Chondrocyte (in vitro differentiated cells): ENCODE data around the gene HLA-G. TPM values are rescaled to one million over a fixed set of nuclear protein-coding genes. Genes with fewer than 3 reads are reported as not detected.
"Not testable (repeated sequence)": the region's sequence is repeated elsewhere in the genome, so short reads cannot be mapped to it uniquely, and the experiment has no call there.

Experiments
- DNase-seq: peaks from one replicate; pipeline ENCODE4 v3.0.0; 2021; ENCODE audit warnings: mixed read lengths, low spot score
- H3K27ac Mint-ChIP-seq: one replicate; pipeline ENCODE4 v1.8.0; 2021; ENCODE audit warnings: mild to moderate bottlenecking, moderate library complexity, mixed read lengths; ENCODE audit not compliant: unreplicated experiment
- H3K27me3 Mint-ChIP-seq: 2 replicates; pipeline ENCODE4 v1.8.0; 2021; ENCODE audit warnings: low read depth, mixed read lengths
- H3K36me3 Mint-ChIP-seq: 2 replicates; pipeline ENCODE4 v1.8.0; 2021; ENCODE audit warnings: low read depth, mixed read lengths
- H3K4me1 Mint-ChIP-seq: 2 replicates; pipeline ENCODE4 v1.8.0; 2021; ENCODE audit warnings: low read depth, mild to moderate bottlenecking, mixed read lengths
- H3K4me3 Mint-ChIP-seq: one replicate; pipeline ENCODE4 v1.8.0; 2021; ENCODE audit warnings: mild to moderate bottlenecking, moderate library complexity, mixed read lengths; ENCODE audit not compliant: unreplicated experiment
- H3K9me3 Mint-ChIP-seq: 2 replicates; pipeline ENCODE4 v1.8.0; 2021; ENCODE audit warnings: low read depth, mixed read lengths
- total RNA-seq: library from RNA; stranded (reverse); gene quantifications from 3 replicates; pipeline ENCODE4 v1.2.1, GENCODE V29; 2021
- TF ChIP-seq, protein P1 (sequence below): fragments of 200-600 bp; sonication (generic); IDR thresholded peaks from 2 replicates; pipeline ENCODE4 v1.5.0; 2021; ENCODE audit warnings: antibody characterized with exemption, mild to moderate bottlenecking, moderate library complexity

Gene HLA-G
- total RNA-seq, 1 donor from 2014 or later = 0.30 TPM

DNA sequence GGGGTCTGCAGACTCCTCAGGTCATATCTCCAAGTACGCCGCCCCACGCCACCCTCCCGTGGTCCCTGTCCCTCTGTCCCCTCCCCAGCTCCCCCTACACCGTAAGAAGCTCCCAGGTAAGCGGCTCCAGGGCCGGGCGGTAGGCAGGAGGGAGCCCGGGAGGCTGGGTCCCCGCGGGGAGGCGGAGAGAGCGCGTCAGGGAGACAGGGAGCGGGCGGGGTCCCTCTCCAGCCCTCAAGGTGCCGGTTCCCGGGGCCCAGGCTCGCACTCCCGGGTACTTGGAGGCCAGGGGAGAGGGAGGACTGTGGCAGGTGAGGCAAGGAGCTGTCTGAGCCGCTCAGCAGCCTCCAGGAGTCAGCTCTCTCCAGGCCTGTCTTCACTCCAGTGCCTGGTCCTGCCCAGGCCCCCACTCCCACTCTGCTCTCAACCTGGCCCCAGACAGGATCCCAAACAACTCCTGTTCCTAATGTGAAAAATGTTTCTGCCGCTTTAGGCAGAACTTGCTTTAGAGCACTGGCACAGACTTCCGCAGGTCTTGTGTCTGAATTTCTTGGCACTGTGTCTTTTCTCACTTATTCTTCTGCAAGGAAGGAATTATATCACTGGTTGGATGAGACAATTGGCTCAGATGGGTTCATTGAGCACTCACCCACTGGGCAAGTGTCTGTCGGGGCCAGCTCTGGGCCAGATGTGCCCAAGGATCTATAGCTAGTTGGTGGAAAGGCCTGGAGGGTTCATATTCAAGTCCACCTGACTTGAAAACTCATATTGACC, 36.6 kb downstream of the HLA-G start:
- H3K4me3 Mint-ChIP-seq = no peak overlapping the region
- no peaks in the 10 kb centered on the region for H3K4me1 Mint-ChIP-seq
- TF ChIP-seq, protein P1, sequence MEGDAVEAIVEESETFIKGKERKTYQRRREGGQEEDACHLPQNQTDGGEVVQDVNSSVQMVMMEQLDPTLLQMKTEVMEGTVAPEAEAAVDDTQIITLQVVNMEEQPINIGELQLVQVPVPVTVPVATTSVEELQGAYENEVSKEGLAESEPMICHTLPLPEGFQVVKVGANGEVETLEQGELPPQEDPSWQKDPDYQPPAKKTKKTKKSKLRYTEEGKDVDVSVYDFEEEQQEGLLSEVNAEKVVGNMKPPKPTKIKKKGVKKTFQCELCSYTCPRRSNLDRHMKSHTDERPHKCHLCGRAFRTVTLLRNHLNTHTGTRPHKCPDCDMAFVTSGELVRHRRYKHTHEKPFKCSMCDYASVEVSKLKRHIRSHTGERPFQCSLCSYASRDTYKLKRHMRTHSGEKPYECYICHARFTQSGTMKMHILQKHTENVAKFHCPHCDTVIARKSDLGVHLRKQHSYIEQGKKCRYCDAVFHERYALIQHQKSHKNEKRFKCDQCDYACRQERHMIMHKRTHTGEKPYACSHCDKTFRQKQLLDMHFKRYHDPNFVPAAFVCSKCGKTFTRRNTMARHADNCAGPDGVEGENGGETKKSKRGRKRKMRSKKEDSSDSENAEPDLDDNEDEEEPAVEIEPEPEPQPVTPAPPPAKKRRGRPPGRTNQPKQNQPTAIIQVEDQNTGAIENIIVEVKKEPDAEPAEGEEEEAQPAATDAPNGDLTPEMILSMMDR = no peak
- no peak for DNase-seq
- H3K9me3 Mint-ChIP-seq = peaks cover 5% of the 10 kb centered on the region
- H3K27ac Mint-ChIP-seq = no peak overlapping the region
- H3K27me3 Mint-ChIP-seq = peaks cover 58% of the 10 kb centered on the region
- H3K36me3 Mint-ChIP-seq = no peaks in the 10 kb centered on the region

DNA sequence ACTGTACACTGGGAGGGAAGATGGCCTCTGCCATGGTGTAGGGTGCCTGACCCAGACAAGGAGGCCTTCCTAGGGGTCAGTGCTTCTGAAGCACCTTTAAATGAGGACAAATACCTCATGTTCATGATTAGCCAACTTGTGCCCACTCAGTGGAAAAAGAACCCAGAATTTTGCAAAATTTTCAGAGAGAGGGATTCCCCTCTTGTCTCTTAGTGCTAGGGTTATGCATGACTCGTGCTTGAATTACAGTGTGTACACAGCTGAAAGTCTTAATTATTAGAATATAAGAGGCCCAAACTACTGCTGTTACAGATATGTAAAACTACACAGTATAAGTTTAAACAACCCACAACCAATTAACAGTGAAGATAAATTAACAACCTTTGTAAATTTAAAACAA, 38.0 kb downstream of the HLA-G start:
- Mint-ChIP-seq H3K9me3 (peaks cover 5% of the 10 kb centered on the region), H3K4me3 (no peak overlapping the region), H3K27me3 (peaks cover 50% of the 10 kb centered on the region), H3K27ac (no peak overlapping the region), H3K4me1 (no peaks in the 10 kb centered on the region), H3K36me3 (no peaks in the 10 kb centered on the region)
- DNase-seq = no peak
- TF ChIP-seq, protein P1 = no peak

DNA sequence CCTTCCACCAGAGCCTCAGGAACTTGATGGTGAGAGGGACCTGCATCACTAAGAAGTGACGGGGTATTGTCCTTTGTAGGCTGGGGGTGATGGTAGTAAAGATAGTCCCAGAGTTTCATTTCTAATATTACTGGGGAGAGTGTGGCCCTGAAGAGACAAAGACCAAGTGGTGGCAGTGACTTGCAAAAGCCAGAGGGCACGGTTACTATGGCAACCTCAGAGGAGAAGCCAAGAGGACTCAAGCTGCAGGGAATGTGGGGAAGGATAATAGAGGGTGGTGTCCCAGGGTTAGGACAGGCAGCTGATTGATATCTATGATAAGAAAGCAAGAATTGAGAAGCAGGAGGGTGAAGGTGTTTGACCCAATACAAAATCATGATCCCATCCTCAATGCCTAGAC, 42.5 kb downstream of the HLA-G start:
- H3K27ac Mint-ChIP-seq = no peak overlapping the region
- H3K4me3 Mint-ChIP-seq = no peak overlapping the region
- H3K27me3 Mint-ChIP-seq = peaks cover 34% of the 10 kb centered on the region
- H3K9me3 Mint-ChIP-seq = peaks cover 7% of the 10 kb centered on the region
- TF ChIP-seq, protein P1 = no peak
- H3K4me1 Mint-ChIP-seq = no peaks in the 10 kb centered on the region
- H3K36me3 Mint-ChIP-seq = no peaks in the 10 kb centered on the region
- no peak for DNase-seq

DNA sequence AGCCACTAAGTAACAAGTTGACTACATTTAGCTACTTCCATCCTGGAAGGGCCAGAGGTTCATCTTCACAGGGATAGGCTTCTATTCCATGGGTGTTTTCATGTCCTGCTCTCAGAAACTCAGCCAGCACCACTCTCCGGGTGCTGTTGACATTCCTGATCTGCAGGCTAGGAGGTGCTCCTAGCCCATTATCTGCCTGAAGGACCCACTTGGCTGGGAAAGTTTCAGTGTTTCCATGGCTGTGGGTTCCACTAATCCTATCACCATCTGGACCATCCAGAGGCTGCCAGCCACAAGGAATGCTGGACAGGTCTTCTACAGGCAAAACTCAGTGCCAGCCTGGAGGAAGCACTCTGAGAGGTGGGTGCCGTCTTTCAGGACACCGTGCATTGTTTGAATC, 45.2 kb downstream of the HLA-G start:
- no peak for DNase-seq
- H3K9me3 Mint-ChIP-seq = peaks cover 14% of the 10 kb centered on the region
- H3K27ac Mint-ChIP-seq = no peak overlapping the region
- TF ChIP-seq, protein P1 = no peak
- no peaks in the 10 kb centered on the region for H3K4me1 Mint-ChIP-seq
- peaks cover 17% of the 10 kb centered on the region for H3K27me3 Mint-ChIP-seq
- H3K36me3 Mint-ChIP-seq = no peaks in the 10 kb centered on the region
- H3K4me3 Mint-ChIP-seq = no peak overlapping the region

DNA sequence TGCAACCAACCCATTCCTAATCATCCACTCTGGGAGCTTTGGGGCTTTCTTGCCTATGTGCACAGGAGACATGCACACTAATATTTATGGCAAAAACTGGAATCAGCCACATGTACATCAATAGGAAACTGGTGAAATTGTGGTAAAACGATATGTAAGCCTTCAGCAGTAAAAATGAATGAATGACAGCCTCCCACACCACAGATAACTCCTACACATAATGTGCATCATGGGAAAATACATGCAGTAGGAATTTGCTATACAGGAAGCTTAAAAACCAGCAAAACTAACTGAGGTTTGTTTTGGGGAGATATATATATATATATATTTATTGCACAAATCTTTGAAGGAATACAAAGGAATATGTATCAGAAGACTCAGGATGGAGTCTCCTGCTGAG, 47.6 kb downstream of the HLA-G start:
- TF ChIP-seq, protein P1 = no peak
- peaks cover 6% of the 10 kb centered on the region for H3K27me3 Mint-ChIP-seq
- H3K27ac Mint-ChIP-seq = no peak overlapping the region

DNA sequence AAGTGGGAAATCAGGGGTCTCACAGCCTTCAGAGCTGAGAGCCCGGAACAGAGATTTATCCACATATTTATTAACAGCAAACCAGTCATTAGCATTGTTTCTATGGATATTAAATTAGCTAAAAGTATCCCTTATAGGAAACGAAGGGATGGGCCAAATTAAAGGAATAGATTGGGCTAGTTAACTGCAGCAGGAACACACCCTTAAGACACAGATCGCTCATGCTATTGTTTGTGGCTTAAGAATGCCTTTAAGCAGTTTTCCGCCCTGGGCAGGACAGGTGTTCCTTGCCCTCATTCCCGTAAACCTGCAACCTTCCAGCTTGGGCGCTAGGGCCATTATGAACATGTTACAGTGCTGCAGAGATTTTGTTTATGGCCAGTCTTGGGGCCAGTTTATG, 48.1 kb downstream of the HLA-G start:
- H3K27ac Mint-ChIP-seq, DNase-seq, H3K36me3 Mint-ChIP-seq, H3K27me3 Mint-ChIP-seq, H3K4me1 Mint-ChIP-seq, H3K9me3 Mint-ChIP-seq, H3K4me3 Mint-ChIP-seq: not testable (repeated sequence)

More for the DNA sequence above, 47.6 kb downstream of the HLA-G start:
- H3K36me3 Mint-ChIP-seq = no peaks in the 10 kb centered on the region
- peaks cover 9% of the 10 kb centered on the region for H3K9me3 Mint-ChIP-seq
- peaks cover 3% of the 10 kb centered on the region for H3K4me1 Mint-ChIP-seq
- no peak overlapping the region for H3K4me3 Mint-ChIP-seq
- no peak for DNase-seq
